H1 (cell line): Measurements from ENCODE around the gene BRINP3. TPM values are rescaled to one million over a fixed set of nuclear protein-coding genes. Genes with fewer than 3 reads are reported as not detected.

ENCODE experiments used
- CTCF ChIA-PET: fragments of 300-600 bp; sonication (Branson Sonifier 250); formaldehyde crosslinking; loops from one replicate; lab custom pipeline; 2021; ENCODE audit not compliant: partially characterized antibody; lab: Charles Lee
- POLR2A ChIA-PET: fragments of 300-600 bp; sonication (Branson Sonifier 250); formaldehyde crosslinking; loops from one replicate; lab custom pipeline; 2021; ENCODE audit warnings: inconsistent platforms; ENCODE audit not compliant: partially characterized antibody; lab: Charles Lee
- DNase-seq, 2 experiments: peaks; one replicate each; pipeline versions ENCODE4 v3.0.0 to v3.0.0-alpha.2; 2010 to 2022; ENCODE audit warnings: low spot score in 2 of 2, low read depth in 1 of 2, mixed read lengths in 1 of 2
- FAIRE-seq: peaks from 2 replicates; lab custom pipeline; 2011; peaks lifted over from hg19 to GRCh38; lab: Jason Lieb, UNC
- H2AFZ ChIP-seq: 2 replicates; pipeline ENCODE4 v1.8.1; 2012; ENCODE audit warnings: low read length, inconsistent platforms
- H2AK5ac ChIP-seq: 2 replicates; pipeline ENCODE4 v1.6.1; 2013; ENCODE audit warnings: low read depth, low read length
- H2BK120ac ChIP-seq: replicated peaks from 2 replicates; pipeline ENCODE3; 2013; ENCODE audit warnings: low read depth, low read length, inconsistent platforms
- H2BK12ac ChIP-seq: 2 replicates; pipeline ENCODE4 v1.6.1; 2013; ENCODE audit warnings: low read depth, low read length
- H2BK15ac ChIP-seq: 2 replicates; pipeline ENCODE4 v1.6.1; 2013; ENCODE audit warnings: low read length
- H2BK20ac ChIP-seq: 2 replicates; pipeline ENCODE4 v1.6.1; 2013; ENCODE audit warnings: low read length
- H2BK5ac ChIP-seq: 2 replicates; pipeline ENCODE4 v1.6.1; 2013; ENCODE audit warnings: low read depth, low read length
- H3K14ac ChIP-seq: 2 replicates; pipeline ENCODE4 v1.6.1; 2013; ENCODE audit warnings: inconsistent platforms; ENCODE audit not compliant: insufficient read length
- H3K18ac ChIP-seq: 2 replicates; pipeline ENCODE4 v1.6.1; 2013; ENCODE audit warnings: low read length; ENCODE audit errors: extremely low read depth
- H3K23ac ChIP-seq: 2 replicates; pipeline ENCODE4 v1.6.1; 2013; ENCODE audit warnings: inconsistent platforms; ENCODE audit not compliant: insufficient read length
- H3K23me2 ChIP-seq: 2 replicates; pipeline ENCODE4 v1.6.1; 2013; ENCODE audit warnings: low read depth, low read length
- H3K27ac ChIP-seq: 2 replicates; pipeline ENCODE4 v1.6.1; 2011; ENCODE audit warnings: low read depth, low read length, inconsistent platforms
- H3K27me3 ChIP-seq, 4 experiments: replicated peaks in 1 of 4; 1 replicate in 1 of 4; 2 replicates in 3 of 4; pipeline versions ENCODE4 v1.6.1 to v1.8.1; 2011 to 2013; ENCODE audit warnings: low read length in 3 of 4, mild to moderate bottlenecking in 3 of 4, inconsistent platforms in 2 of 4, mixed read lengths in 2 of 4, moderate library complexity in 1 of 4; ENCODE audit not compliant: control insufficient read depth in 3 of 4, insufficient read depth in 3 of 4; ENCODE audit errors: extremely low read depth in 1 of 4
- H3K36me3 ChIP-seq, 4 experiments: 2 replicates each; pipeline versions ENCODE4 v1.6.1 to v1.8.1; 2011 to 2013; ENCODE audit warnings: mild to moderate bottlenecking in 4 of 4, low read length in 3 of 4, moderate library complexity in 2 of 4, control low read depth in 1 of 4, inconsistent platforms in 1 of 4; ENCODE audit not compliant: insufficient read depth in 4 of 4, control insufficient read depth in 2 of 4
- H3K4ac ChIP-seq: replicated peaks from 2 replicates; pipeline ENCODE3; 2013; ENCODE audit warnings: low read length, low read depth, mixed read lengths, inconsistent platforms; ENCODE audit not compliant: insufficient read length
- H3K4me1 ChIP-seq, 4 experiments: replicated peaks in 1 of 4; 1 replicate in 1 of 4; 2 replicates in 3 of 4; pipeline versions ENCODE4 v1.6.1 to v1.8.1; 2011 to 2013; ENCODE audit warnings: low read length in 3 of 4, inconsistent platforms in 2 of 4, mixed read lengths in 1 of 4; ENCODE audit not compliant: insufficient read depth in 4 of 4, control insufficient read depth in 3 of 4
- H3K4me2 ChIP-seq, 2 experiments: 2 replicates each; pipeline versions ENCODE4 v1.6.1 to v1.8.1; 2011 to 2013; ENCODE audit warnings: low read depth in 2 of 2, low read length in 2 of 2, control low read depth in 1 of 2, inconsistent platforms in 1 of 2, mild to moderate bottlenecking in 1 of 2; ENCODE audit not compliant: insufficient read depth in 1 of 2
- H3K4me3 ChIP-seq, 4 experiments: fragments of 200-600, 300-600 bp in 1 of 4; sonication (generic), shearing (Covaris generic), sonication (Bioruptor Twin) in 1 of 4; 2 replicates each; pipeline versions ENCODE4 v1.5.1 to v1.8.1; 2011 to 2016; ENCODE audit warnings: low read length in 4 of 4, low read depth in 3 of 4, control low read depth in 2 of 4, inconsistent platforms in 2 of 4, mild to moderate bottlenecking in 2 of 4, mixed read lengths in 1 of 4, moderate library complexity in 1 of 4; ENCODE audit not compliant: insufficient read depth in 2 of 4; ENCODE audit errors: extremely low read depth in 1 of 4
- H3K56ac ChIP-seq: replicated peaks from 2 replicates; pipeline ENCODE3; 2013; ENCODE audit warnings: low read depth, mild to moderate bottlenecking, mixed read lengths, low read length, inconsistent platforms; ENCODE audit not compliant: insufficient read length
- H3K79me1 ChIP-seq: 2 replicates; pipeline ENCODE4 v1.6.1; 2013; ENCODE audit warnings: low read depth, low read length, control low read depth
- H3K79me2 ChIP-seq, 2 experiments: 2 replicates each; pipeline versions ENCODE4 v1.6.1 to v1.8.1; 2012 to 2013; ENCODE audit warnings: low read length in 2 of 2, mild to moderate bottlenecking in 2 of 2, inconsistent platforms in 1 of 2; ENCODE audit not compliant: insufficient read depth in 2 of 2, control insufficient read depth in 1 of 2
- H3K9ac ChIP-seq, 4 experiments: replicated peaks in 1 of 4; 1 replicate in 1 of 4; 2 replicates in 3 of 4; pipeline versions ENCODE4 v1.6.1 to v1.8.1; 2011 to 2013; ENCODE audit warnings: low read depth in 3 of 4, low read length in 3 of 4, control low read depth in 2 of 4, mild to moderate bottlenecking in 2 of 4, moderate library complexity in 2 of 4, inconsistent platforms in 1 of 4; ENCODE audit errors: extremely low read depth in 1 of 4
- H3K9me3 ChIP-seq, 2 experiments: 2 replicates each; pipeline versions ENCODE4 v1.6.1 to v1.8.1; 2012 to 2013; ENCODE audit warnings: mild to moderate bottlenecking in 2 of 2, moderate library complexity in 2 of 2, control low read depth in 1 of 2, inconsistent platforms in 1 of 2, low read depth in 1 of 2, low read length in 1 of 2, mixed read lengths in 1 of 2; ENCODE audit not compliant: insufficient read depth in 2 of 2
- H4K20me1 ChIP-seq, 2 experiments: replicated peaks in 1 of 2; 2 replicates each; pipeline versions ENCODE3 to v1.8.1; 2011 to 2013; ENCODE audit warnings: inconsistent platforms in 2 of 2, low read length in 2 of 2, mild to moderate bottlenecking in 1 of 2; ENCODE audit not compliant: insufficient read depth in 2 of 2, control insufficient read depth in 1 of 2
- H4K5ac ChIP-seq: 2 replicates; pipeline ENCODE4 v1.6.1; 2013; ENCODE audit warnings: low read length, low read depth, mixed read lengths, inconsistent platforms; ENCODE audit not compliant: insufficient read length
- H4K8ac ChIP-seq: 2 replicates; pipeline ENCODE4 v1.8.0; 2013; ENCODE audit warnings: mild to moderate bottlenecking, moderate library complexity, low read length, inconsistent platforms; ENCODE audit not compliant: insufficient read depth; ENCODE audit errors: extremely low read depth
- H4K91ac ChIP-seq: replicated peaks from 2 replicates; pipeline ENCODE3; 2013; ENCODE audit warnings: low read length, mixed read lengths, inconsistent platforms; ENCODE audit not compliant: insufficient read length
- CBX8 ChIP-seq: fragments of 300-800, 300-1000 bp; sonication (generic); IDR thresholded peaks from 2 replicates; pipeline ENCODE4 v1.7.1; 2016; ENCODE audit warnings: low read depth, low read length, borderline replicate concordance
- CHD1 ChIP-seq: IDR thresholded peaks from 2 replicates; pipeline ENCODE4 v1.6.1; 2012; ENCODE audit warnings: low read depth, low read length, improper control_type of control experiment
- CHD2 ChIP-seq: IDR thresholded peaks from 2 replicates; pipeline ENCODE4 v1.6.1; 2012; ENCODE audit warnings: low read length, improper control_type of control experiment
- CREB1 ChIP-seq: IDR thresholded peaks from 2 replicates; pipeline ENCODE4 v1.6.1; 2012; ENCODE audit warnings: inconsistent platforms
- GTF2F1 ChIP-seq: IDR thresholded peaks from 2 replicates; pipeline ENCODE4 v1.6.1; 2012; ENCODE audit warnings: low read depth, low read length, improper control_type of control experiment, borderline replicate concordance
- MAX ChIP-seq: IDR thresholded peaks from 2 replicates; pipeline ENCODE4 v1.6.1; 2012; ENCODE audit warnings: inconsistent platforms
- POU5F1 ChIP-seq: IDR thresholded peaks from 2 replicates; pipeline ENCODE4 v1.6.1; 2011; ENCODE audit warnings: low read depth, mild to moderate bottlenecking, low read length, moderate library complexity
- RBBP5 ChIP-seq: IDR thresholded peaks from 2 replicates; pipeline ENCODE4 v1.7.1; 2012; ENCODE audit warnings: low read depth, mild to moderate bottlenecking, inconsistent platforms, low read length, moderate library complexity, borderline replicate concordance
- RNF2 ChIP-seq: fragments of 200-900, 300-1000 bp; sonication (generic); IDR thresholded peaks from 2 replicates; pipeline ENCODE4 v1.7.1; 2016; ENCODE audit warnings: borderline replicate concordance, low read depth, mild to moderate bottlenecking, antibody characterized with exemption, low read length; ENCODE audit not compliant: poor library complexity, severe bottlenecking; ENCODE audit errors: missing control alignments
- SIN3A ChIP-seq, 2 experiments: IDR thresholded peaks in 1 of 2; conservative IDR thresholded peaks in 1 of 2; 2 replicates each; pipeline ENCODE4 v1.6.1; 2011 to 2012; ENCODE audit warnings: low read length in 2 of 2, improper control_type of control experiment in 1 of 2, low read depth in 1 of 2, mild to moderate bottlenecking in 1 of 2
- SP2 ChIP-seq: IDR thresholded peaks from 2 replicates; pipeline ENCODE4 v1.6.1; 2012; ENCODE audit warnings: mild to moderate bottlenecking, low read length, inconsistent platforms
- SRF ChIP-seq: IDR thresholded peaks from 2 replicates; pipeline ENCODE4 v1.6.1; 2011; ENCODE audit warnings: mild to moderate bottlenecking, low read depth, low read length, moderate library complexity
- TCF12 ChIP-seq: IDR thresholded peaks from 2 replicates; pipeline ENCODE4 v1.6.1; 2011; ENCODE audit warnings: low read depth, mild to moderate bottlenecking, low read length
- WGBS, 2 experiments: shearing (Covaris generic) in 1 of 2; methylation state at CpG; one replicate each; pipeline versions ENCODE4 v1.1.6 to v1.1.7; 2013 to 2015; ENCODE audit warnings: low lambda C conversion rate in 2 of 2, mixed read lengths in 2 of 2, inconsistent platforms in 1 of 2, low coverage in 1 of 2, missing lambda C conversion rate in 1 of 2; ENCODE audit not compliant: insufficient replicate concordance in 2 of 2, insufficient coverage in 1 of 2, insufficient read length in 1 of 2; ENCODE audit errors: extremely low coverage in 1 of 2, missing lambda C conversion rate in 1 of 2; 5-methylcytosine and 5-hydroxymethylcytosine counted together
- polyA plus RNA-seq, 7 experiments: library from polyadenylated mRNA; depleted of rRNA in 3 of 7; stranded (reverse) in 5 of 7; unstranded in 2 of 7; fragments of >200 nt in 5 of 7; fragments of 200-250 nt in 2 of 7; gene quantifications; 1 replicate in 5 of 7; 2 replicates in 1 of 7; 4 replicates in 1 of 7; pipeline versions ENCODE4 v1.2.1 to v1.2.3, GENCODE V29; 2011 to 2013; ENCODE audit warnings: missing spikeins in 2 of 7, mixed read lengths in 2 of 7
- total RNA-seq: library from RNA; stranded (reverse); fragmentation: NEBNext Ultra II Directional; extraction: Animal tissue kit (Norgen Biotek cat#: 25700); gene quantifications from 2 replicates; pipeline ENCODE4 v1.2.1, GENCODE V29; 2021

The BRINP3 gene
- total and polyA plus RNA-seq, 2 of the 8 experiments (the other 6 are each of a cell fraction or from before 2014, with no cell fraction given) = not detected

- H4K20me1 ChIP-seq = no peaks in the 10 kb centered on the region
- no peak overlapping the region for H4K91ac ChIP-seq
- DNase-seq (no peak), FAIRE-seq (no peak)
- H3K4me2 ChIP-seq = no peak overlapping the region
- WGBS, 2 experiments = 97% methylated on average over 3 of the region's 3 CpGs; no CpG with 5 or more reads in 1 of the 2 experiments
- no peak overlapping the region for H3K56ac ChIP-seq
- H3K79me1 ChIP-seq = no peaks in the 10 kb centered on the region
- POLR2A ChIA-PET = no interaction called here
- H2BK15ac ChIP-seq = no peak overlapping the region
- H2BK20ac ChIP-seq = no peak overlapping the region
- no peak overlapping the region for H3K14ac ChIP-seq
- no peak overlapping the region for H3K4me3 ChIP-seq
- H4K5ac ChIP-seq = no peak overlapping the region
- no peak overlapping the region for H2AK5ac ChIP-seq
- H3K79me2 ChIP-seq = no peaks in the 10 kb centered on the region
- no peaks in the 10 kb centered on the region for H3K23me2 ChIP-seq
- no peak overlapping the region for H2BK5ac ChIP-seq
- H2AFZ ChIP-seq = no peak overlapping the region
- no peak overlapping the region for H3K23ac ChIP-seq
- no peak overlapping the region for H4K8ac ChIP-seq
- H3K36me3 ChIP-seq = no peaks in the 10 kb centered on the region
- no peak overlapping the region for H2BK120ac ChIP-seq
- H3K27me3 ChIP-seq = no peaks in the 10 kb centered on the region
- no peaks in the 10 kb centered on the region for H3K4me1 ChIP-seq
- no peak overlapping the region for H3K27ac ChIP-seq
- no peaks in the 10 kb centered on the region for H3K9me3 ChIP-seq
- CTCF ChIA-PET = interaction anchor here (0.9 kb wide), 1 partner anchor 309 kb away, joined by 3 read pairs; no protein-coding TSS in a partner anchor
- H3K18ac ChIP-seq = no peak overlapping the region
- no peak overlapping the region for H2BK12ac ChIP-seq
- H3K4ac ChIP-seq = no peak overlapping the region
- no peak overlapping the region for H3K9ac ChIP-seq
- TF ChIP-seq SP2 (no peak), GTF2F1 (no peak), SRF (no peak), SIN3A (conservative IDR thresholded peaks at IDR 0.05 in 1 of 2, IDR thresholded peaks at IDR 0.05 in 1 of 2; ENCODE audit: low read depth in 1 of 2, low read length in 2 of 2) (no peak), TCF12 (no peak), CHD1 (no peak), CHD2 (no peak), CBX8 (no peak), CREB1 (no peak), RBBP5 (no peak), RNF2 (no peak), MAX (no peak), POU5F1 (no peak)
Observed at GRCh38 chr1:190168116-190168892, 309.4 kb downstream of the BRINP3 start.
